SW480 (cell line): ENCODE data around the gene GPC5.
A peak's percentile ranks its signal among the peaks of the same experiment; 100 is the strongest.
"Not testable (repeated sequence)": the region's sequence is repeated elsewhere in the genome, so short reads cannot be mapped to it uniquely, and the experiment has no call there.

Experiments
- DNase-seq: peaks from one replicate; pipeline ENCODE4 v3.0.0-alpha.2; 2016; ENCODE audit warnings: low spot score

GPC5 gene

DNA sequence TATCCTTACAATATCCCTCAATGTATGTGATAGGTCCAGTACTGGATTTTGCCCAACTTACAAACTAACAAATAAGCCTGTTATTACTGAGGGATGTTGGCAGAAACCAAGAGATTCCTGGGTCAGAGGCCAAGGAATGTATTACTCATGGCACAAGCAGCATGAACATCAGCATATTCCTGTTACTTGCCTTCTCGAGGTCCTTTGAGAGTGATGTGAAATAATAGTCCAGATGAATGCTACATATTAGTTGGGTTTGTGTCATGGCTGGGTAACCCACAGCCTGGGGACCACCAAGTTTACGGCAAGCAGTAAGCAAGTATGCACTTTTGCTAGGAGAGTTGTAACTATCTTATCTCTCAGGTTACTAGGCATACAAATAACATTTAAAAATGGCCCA is 1443.7 kb downstream of the GPC5 start:
- no peak for DNase-seq

GRCh38 chr13:92843549-92843948 is 1445.1 kb downstream of the GPC5 start:
- DNase-seq, result peak; percentile 15

GRCh38 chr13:92849381-92849780 is 1451.0 kb downstream of the GPC5 start:
- no peak for DNase-seq

DNA sequence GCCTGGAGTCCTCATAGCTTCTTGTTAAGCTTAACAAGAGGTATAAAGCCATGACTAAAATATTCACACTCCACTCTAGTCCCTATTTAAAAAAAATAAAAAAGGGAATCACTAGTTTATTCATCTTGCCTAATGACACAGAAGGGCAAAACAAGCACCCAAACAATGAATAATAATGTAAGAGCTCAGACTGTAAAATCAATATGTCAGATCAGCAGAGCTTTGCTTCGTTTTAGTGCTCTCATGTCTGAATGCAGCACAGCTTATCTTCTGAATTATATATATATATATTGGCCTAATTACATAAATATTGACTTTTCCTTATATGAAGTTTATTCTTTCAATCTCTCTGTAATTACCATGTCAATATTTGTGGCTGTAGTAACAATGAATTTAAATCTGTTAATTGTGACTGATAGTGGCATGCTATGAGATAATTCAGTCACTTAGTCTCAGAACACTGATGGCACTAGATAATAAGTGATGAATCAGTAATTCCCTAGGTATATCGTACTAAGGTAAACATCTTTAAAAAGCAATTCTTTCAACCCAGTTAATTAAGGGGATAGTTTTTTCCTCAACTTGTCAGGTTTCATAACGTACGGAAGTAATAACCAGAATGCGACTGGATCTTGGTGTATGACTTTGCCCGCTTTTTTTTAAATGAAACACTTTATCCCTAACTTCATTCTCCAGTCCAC is 1466.3 kb downstream of the GPC5 start:
- no peak for DNase-seq

DNA sequence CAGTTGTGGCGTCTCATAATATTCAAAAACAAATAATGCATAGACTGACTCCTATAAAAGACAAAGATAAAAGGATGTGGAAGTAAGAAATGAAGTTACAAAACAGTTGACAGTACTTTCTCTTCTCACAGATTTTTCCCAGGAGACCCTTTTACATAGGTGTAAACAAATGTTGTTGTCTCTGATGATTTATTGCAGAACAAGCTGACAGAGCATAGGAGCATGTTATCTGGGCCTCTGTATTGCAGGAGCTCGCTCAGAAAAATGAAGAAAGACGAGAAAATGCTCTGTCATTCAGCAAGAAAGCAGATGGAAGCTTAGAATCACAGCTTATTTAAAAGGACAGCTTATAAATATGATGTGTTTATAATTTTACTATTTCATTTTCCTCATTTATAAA is 1474.6 kb downstream of the GPC5 start:
- DNase-seq, result no peak

DNA sequence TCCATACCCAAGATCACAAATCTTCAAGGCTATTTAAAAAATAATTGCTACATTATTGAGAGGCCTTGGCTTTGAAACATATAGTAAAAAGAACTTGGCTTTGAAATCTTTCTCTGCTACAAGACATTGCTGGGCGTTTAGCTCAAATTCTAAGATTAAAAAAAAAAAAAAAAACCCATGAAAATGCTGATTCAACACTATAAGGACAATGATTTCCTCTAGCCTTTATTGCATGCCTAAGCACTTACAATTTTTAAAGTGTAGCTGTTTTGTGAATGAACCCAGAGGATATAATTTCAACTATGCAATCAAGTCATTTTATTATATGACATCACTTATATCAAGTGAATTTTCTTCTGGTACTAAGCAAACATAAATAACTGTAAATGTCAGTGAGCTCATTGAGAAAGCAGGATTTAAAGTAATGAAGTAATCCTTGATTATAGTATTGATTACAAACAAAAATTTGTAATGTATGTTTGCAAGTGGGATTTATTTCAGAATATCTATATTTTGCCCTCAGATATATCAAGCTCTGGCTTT is 1488.2 kb downstream of the GPC5 start:
- DNase-seq, result no peak

DNA sequence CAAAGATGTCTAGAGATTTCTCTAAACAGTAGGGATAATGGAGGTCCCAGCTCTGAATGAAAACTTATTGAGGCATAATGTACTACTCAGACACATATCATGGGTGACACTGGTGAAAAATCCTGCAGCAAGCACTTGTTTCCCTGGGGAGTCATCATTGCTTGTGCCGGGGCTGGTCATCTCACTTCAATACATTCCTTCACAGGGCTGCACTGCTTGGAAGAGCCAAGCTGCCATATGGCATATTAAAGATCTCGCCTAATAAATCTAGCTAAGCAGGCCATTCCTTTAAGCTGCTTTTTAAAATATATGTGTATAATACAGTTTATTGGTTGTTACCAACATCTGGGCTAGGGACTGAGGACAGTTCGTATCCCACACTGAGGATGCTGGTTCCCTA is 1496.0 kb downstream of the GPC5 start:
- DNase-seq, result no peak

GRCh38 chr13:92896842-92897241 is 1498.4 kb downstream of the GPC5 start:
- peak; percentile 2 for DNase-seq

DNA sequence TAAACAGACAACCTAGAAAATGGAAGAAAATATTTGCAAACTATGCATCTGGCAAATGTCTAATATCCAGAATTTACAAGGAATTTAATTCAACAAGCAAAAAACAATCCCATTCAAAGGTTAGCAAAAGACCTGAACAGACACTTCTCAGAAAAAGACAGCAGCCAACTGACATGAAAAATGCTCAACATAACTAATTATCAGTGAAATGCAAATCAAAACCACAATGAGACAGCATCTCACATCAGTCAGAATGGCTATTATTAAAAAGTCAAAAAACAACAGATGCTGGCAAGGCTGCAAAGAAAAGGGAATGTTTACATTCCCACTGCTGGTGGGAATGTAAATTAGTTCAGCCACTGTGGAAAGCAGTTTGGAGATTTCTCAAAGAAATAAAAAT is 1500.5 kb downstream of the GPC5 start:
- DNase-seq, result not testable (repeated sequence)

DNA sequence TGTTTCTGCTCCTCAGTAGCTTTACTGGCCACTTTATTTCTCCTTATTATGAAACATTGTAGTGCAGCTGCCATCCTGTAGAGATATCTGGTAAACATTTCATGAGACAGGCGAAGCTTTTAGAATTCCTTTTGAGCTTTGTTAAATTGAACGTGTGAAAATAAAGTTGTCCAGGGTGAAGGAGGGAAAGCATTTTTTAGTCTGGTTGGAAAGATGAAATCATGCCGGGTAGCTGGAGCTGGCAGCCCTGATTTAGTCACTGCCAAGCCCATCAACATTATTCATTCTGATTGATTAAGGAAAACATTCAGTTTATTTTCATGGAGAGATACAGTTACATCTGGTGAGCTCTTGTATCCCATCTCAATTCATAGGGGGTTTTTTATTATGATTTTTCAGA is 1502.0 kb downstream of the GPC5 start:
- DNase-seq, result no peak

GRCh38 chr13:92901739-92902138 is 1503.3 kb downstream of the GPC5 start:
- DNase-seq, result no peak

- no peak for DNase-seq
These were observed 1514.2 kb downstream of the GPC5 start for GRCh38 chr13:92912629-92913028.

DNA sequence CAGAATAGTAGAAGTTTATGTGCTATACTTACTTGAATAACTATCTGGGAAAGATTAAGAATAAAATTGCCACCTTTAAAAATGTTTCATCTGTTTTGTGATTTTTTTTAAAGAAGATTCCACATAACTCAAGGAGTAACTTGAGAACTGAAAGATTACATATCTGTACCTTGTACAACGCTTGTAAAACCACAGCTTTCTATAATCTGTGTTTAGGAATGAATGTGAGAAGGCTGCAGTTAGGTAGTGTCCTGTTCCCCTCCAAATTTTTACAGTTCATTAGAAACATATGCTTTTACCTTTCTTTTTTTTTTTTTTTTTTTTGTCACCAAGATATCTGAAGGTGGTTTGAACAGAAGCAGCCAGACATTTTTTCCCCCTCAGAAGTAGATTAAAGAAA is 1515.4 kb downstream of the GPC5 start:
- no peak for DNase-seq
